M059J (cell line): ENCODE results near the gene MOCS3. TPM values are rescaled to one million over a fixed set of nuclear protein-coding genes. Genes with fewer than 3 reads are reported as not detected.
"Not testable (repeated sequence)": the region's sequence is repeated elsewhere in the genome, so short reads cannot be mapped to it uniquely, and the experiment has no call there.

ENCODE experiments used
- DNase-seq: peaks from one replicate; pipeline ENCODE4 v3.0.0-alpha.2; 2012; ENCODE audit warnings: low read depth
- total RNA-seq: library from RNA; depleted of rRNA; stranded (reverse); fragments of >200 nt; shearing (Covaris generic); gene quantifications from 2 replicates; pipeline ENCODE4 v1.2.3, GENCODE V29; 2014

MOCS3 gene
- total RNA-seq, 1 experiment from 2014 or later = 8.1 TPM

GRCh38 chr20:50931306-50932015 is 27.2 kb upstream of the MOCS3 start, which contains the start of gene ADNP:
ADNP (minus strand) TSS chr20:50931437; CDS start chr20:50903996, 27,441 bp downstream.
- peak; percentile 94 for DNase-seq

GRCh38 chr20:50932016-50932485 is 26.6 kb upstream of the MOCS3 start:
- DNase-seq = peak; percentile 32

GRCh38 chr20:50932691-50933280 is 25.8 kb upstream of the MOCS3 start:
- DNase-seq = no peak

DNA sequence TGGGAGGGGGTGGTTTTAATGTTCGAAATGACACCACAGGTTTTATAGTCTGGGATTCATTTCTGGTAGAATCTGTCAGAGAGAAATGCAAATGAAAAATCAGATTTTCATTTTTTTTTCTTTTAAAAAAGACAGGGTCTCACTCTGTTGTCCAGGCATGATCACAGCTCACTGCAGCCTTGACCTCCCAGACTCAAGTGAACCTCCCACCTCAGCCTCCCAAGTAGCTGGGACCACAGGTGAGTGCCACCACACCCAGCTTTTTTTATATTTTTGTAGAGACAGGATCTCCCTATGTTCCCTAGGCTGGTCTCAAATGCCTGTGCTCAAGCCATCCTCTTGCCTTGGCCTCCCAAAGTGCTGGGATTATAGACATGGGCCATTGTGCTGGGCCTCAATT is 25.0 kb upstream of the MOCS3 start:
- DNase-seq = no peak

DNA sequence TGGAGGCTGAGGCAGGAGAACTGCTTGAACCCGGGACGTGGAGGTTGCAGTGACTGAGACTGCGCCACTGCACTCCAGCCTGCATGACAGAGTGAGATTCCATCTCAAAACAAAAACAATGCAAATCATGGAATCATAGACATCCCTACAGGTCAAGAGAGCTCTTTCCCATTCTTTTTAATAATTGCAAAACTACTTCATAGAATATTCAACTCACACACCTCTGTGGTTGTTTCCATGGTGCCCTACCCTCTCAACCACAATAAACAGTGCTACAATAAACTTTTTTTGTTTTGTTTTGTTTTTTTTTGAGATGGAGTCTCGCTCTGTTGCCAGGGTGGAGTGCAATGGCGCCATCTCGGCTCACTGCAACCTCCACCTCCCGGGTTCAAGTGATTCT is 15.5 kb upstream of the MOCS3 start:
- peak; percentile 55 for DNase-seq

- DNase-seq = no peak
These were observed 10.4 kb upstream of the MOCS3 start for GRCh38 chr20:50948132-50948785.

- DNase-seq = no peak
These were observed 5.4 kb upstream of the MOCS3 start for GRCh38 chr20:50953196-50953595.

DNA sequence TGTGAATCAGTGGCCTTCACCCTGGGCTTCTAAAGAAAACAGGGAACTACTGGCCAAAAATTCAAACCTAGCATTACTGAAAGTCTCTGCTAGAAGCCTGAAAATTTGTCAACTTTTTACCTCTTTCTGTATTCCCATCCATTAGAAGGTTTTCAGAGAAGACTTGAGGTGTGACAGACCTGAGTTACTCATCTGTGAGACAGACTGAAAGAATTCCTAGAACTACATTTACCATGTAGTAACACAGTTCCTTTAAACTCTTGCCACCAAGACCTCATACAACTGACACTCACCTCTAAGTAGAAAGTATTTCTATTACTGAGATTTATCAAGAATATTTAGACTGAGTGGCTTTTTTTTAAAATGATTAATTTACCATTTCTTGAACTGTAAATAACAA is 4.8 kb upstream of the MOCS3 start:
- DNase-seq = no peak

GRCh38 chr20:50957276-50957675 is 1.3 kb upstream of the MOCS3 start:
- no peak for DNase-seq

DNA sequence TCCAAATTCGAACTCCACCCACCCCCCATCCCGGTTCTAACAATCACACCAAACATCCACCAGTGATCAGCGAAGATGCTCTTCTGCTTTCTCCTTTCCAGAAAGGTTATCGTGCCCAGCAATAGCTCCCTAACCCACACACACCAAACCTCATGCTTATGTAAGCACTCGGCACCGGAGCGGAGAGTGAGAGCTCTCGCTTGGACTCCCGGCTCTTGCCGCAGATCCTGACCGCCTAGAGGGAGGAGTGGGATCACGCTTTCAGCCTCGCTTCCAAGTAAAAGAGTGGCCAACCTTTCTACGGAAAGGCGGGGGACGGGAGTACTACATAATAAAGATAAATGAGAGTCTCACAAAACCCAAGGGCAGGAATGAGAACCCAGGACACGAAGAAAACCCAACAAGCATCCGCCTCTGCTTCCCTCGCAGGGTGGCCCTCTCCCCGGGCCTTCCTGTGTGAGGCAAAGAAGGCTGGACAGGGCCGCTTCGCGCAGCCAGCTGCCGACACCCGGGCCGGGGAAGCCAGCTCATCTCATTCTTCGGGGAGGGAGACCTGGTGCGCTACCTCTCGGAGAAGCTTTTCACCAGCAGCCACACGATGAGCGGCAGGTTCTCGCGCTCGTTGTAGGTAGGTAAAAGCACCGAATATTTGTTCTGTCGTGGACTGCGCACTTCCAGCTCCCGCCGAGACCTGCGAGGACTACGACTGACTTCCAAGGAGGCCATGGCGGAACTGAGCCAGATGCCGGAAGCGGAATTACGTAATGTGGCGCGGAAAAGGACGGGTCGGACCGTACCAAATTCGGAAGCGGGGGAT is 612 bp upstream of the MOCS3 start, which contains the start of gene DPM1:
DPM1 (minus strand) TSS at position 735 of the 817 bp plus-strand sequence; CDS start at position 726, 9 bp downstream.
- peak; percentile 86 for DNase-seq

DNA sequence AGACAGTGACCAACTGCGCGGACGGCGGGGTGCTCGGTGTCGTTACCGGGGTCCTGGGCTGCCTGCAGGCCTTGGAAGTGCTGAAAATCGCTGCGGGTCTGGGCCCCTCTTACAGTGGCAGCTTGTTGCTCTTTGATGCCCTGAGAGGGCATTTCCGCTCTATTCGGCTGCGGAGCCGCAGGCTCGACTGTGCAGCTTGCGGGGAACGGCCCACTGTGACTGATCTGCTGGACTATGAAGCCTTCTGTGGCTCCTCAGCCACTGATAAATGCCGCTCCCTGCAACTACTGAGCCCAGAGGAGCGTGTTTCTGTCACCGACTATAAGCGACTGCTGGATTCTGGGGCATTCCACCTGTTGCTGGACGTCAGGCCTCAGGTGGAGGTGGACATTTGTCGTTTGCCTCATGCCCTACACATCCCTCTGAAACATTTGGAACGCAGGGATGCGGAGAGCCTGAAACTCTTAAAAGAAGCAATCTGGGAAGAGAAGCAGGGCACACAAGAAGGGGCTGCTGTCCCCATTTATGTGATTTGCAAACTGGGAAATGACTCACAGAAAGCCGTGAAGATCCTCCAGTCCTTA is 1.0 kb downstream of the MOCS3 start:
- no peak for DNase-seq

- DNase-seq = peak; percentile 78
These were observed 9.0 kb downstream of the MOCS3 start for GRCh38 chr20:50967586-50967985.

DNA sequence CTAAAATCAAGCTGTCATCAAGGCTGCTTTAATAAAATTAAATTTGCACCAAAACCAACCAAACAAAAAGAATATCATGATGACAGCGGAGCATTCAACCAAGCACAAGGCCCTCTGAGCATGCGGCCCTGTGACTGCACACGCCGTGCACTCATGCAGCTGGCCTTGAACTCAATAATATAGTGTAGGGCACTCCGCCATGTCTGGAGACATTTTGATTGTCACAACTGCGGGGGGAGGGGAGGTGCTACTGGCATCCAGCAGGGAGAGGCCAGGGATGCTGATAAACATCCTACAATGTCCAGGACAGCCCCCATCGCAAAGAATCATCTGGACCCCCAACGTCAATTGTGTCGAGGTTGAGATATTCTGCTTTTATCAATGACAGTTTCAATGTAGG is 9.7 kb downstream of the MOCS3 start:
- DNase-seq = no peak

DNA sequence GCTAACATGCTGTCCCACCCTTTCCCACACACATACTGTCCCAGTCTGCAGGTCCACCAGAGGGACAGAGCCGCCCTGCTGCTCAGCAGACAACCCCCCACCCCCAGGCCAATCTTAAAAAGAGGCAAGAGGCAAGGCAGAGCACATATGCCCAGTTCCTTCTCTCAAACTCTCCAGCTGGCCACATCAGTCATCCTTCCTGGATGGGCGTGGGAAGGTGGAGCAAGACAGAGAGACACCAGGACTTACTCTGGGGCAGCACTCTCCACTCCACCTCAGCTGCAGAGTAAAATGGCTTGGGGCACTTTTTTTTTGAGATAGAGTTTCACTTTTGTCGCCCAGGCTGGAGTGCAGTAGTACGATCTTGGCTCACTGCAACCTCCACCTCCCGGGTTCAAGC is 10.8 kb downstream of the MOCS3 start:
- no peak for DNase-seq

- DNase-seq = no peak
These were observed 11.3 kb downstream of the MOCS3 start for GRCh38 chr20:50969912-50970311.

- no peak for DNase-seq
These were observed 17.2 kb downstream of the MOCS3 start for GRCh38 chr20:50975701-50976330.

GRCh38 chr20:50977066-50978021 is 18.7 kb downstream of the MOCS3 start:
- no peak for DNase-seq

- DNase-seq = not testable (repeated sequence)
These were observed 19.9 kb downstream of the MOCS3 start for GRCh38 chr20:50978533-50978932.

- DNase-seq = peak; percentile 100
These were observed 21.6 kb downstream of the MOCS3 start for GRCh38 chr20:50980071-50980681.
